GM12878 (cell line): ENCODE results near the gene TLL2.

Source experiments
- CTCF ChIP-seq, 3 experiments: IDR thresholded peaks in 2 of 3; conservative IDR thresholded peaks in 1 of 3; 2 replicates each; pipeline ENCODE4 v1.5.1; 2011; ENCODE audit warnings: low read depth in 3 of 3, low read length in 3 of 3, mild to moderate bottlenecking in 3 of 3, control low read depth in 2 of 3, moderate library complexity in 2 of 3, inconsistent platforms in 1 of 3, mixed read lengths in 1 of 3; ENCODE audit not compliant: control insufficient read depth in 2 of 3, insufficient read depth in 1 of 3; ENCODE audit errors: extremely low read depth in 1 of 3
- PAX8 ChIP-seq: fragments of 450-650 bp; IDR thresholded peaks from 2 replicates; pipeline ENCODE4 v1.6.1; 2017; ENCODE audit warnings: mild to moderate bottlenecking, moderate library complexity
- TCF7 ChIP-seq: IDR thresholded peaks from 2 replicates; pipeline ENCODE4 v1.6.1; 2014; ENCODE audit warnings: antibody characterized with exemption, borderline replicate concordance
- YY1 ChIP-seq: IDR thresholded peaks from 2 replicates; pipeline ENCODE4 v1.6.1; 2011; ENCODE audit warnings: low read depth, mild to moderate bottlenecking, low read length
- ZNF384 ChIP-seq: IDR thresholded peaks from 2 replicates; pipeline ENCODE4 v1.6.1; 2012; ENCODE audit warnings: low read depth, mild to moderate bottlenecking, low read length, improper control_type of control experiment, borderline replicate concordance

- TF ChIP-seq CTCF (IDR thresholded peaks at IDR 0.05 in 2 of 3, conservative IDR thresholded peaks at IDR 0.05 in 1 of 3; ENCODE audit: control insufficient read depth in 2 of 3, extremely low read depth in 1 of 3, insufficient read depth in 1 of 3, low read depth in 3 of 3, low read length in 3 of 3) (no peak), YY1 (no peak), PAX8 (no peak), ZNF384 (no peak), TCF7 (no peak)
Measured at GRCh38 chr10:96378741-96379140, 135.0 kb downstream of the TLL2 start.
